Keratinocyte (primary cell): Measurements from ENCODE around the gene MAD1L1. TPM values are rescaled to one million over a fixed set of nuclear protein-coding genes. Genes with fewer than 3 reads are reported as not detected.

Experiments used
- DNase-seq: peaks from one replicate; pipeline ENCODE4 v3.0.0-alpha.2; 2011; ENCODE audit warnings: low read depth, missing footprints, low spot score
- FAIRE-seq: peaks from 2 replicates; lab custom pipeline; 2011; peaks lifted over from hg19 to GRCh38; lab: Jason Lieb, UNC
- H2AFZ ChIP-seq: 2 replicates; pipeline ENCODE4 v1.6.0; 2012; ENCODE audit warnings: low read length, control low read depth, inconsistent platforms; ENCODE audit not compliant: control insufficient read depth
- H3K27ac ChIP-seq: 2 replicates; pipeline ENCODE4 v1.5.1; 2011; ENCODE audit warnings: low read length; ENCODE audit not compliant: control insufficient read depth, insufficient read depth
- H3K27me3 ChIP-seq: 3 replicates; pipeline ENCODE4 v1.6.0; 2011; ENCODE audit warnings: low read length; ENCODE audit not compliant: control insufficient read depth, insufficient read depth; ENCODE audit errors: extremely low read depth
- H3K36me3 ChIP-seq, 2 experiments: 2 replicates in 1 of 2; 3 replicates in 1 of 2; pipeline ENCODE4 v1.5.1; 2011; ENCODE audit warnings: low read length in 2 of 2, mild to moderate bottlenecking in 1 of 2; ENCODE audit not compliant: control insufficient read depth in 2 of 2, insufficient read depth in 2 of 2; ENCODE audit errors: extremely low read depth in 1 of 2
- H3K4me1 ChIP-seq: 3 replicates; pipeline ENCODE4 v1.5.1; 2011; ENCODE audit warnings: low read length; ENCODE audit not compliant: control insufficient read depth, insufficient read depth; ENCODE audit errors: extremely low read depth
- H3K4me2 ChIP-seq: 3 replicates; pipeline ENCODE4 v1.6.0; 2011; ENCODE audit warnings: low read depth, low read length; ENCODE audit not compliant: control insufficient read depth, insufficient read depth; ENCODE audit errors: extremely low read depth
- H3K4me3 ChIP-seq, 3 experiments: fragments of 200-600 bp in 1 of 3; sonication (generic) in 1 of 3; 2 replicates in 2 of 3; 3 replicates in 1 of 3; pipeline ENCODE4 v1.5.1; 2011 to 2016; ENCODE audit warnings: low read length in 3 of 3, mild to moderate bottlenecking in 3 of 3, control low read depth in 2 of 3, inconsistent platforms in 1 of 3, low read depth in 1 of 3, mixed read lengths in 1 of 3, mixed run types in 1 of 3, moderate library complexity in 1 of 3; ENCODE audit not compliant: control insufficient read depth in 2 of 3, insufficient read depth in 2 of 3; ENCODE audit errors: extremely low read depth in 1 of 3
- H3K79me2 ChIP-seq: 2 replicates; pipeline ENCODE4 v1.6.0; 2012; ENCODE audit warnings: low read length; ENCODE audit not compliant: control insufficient read depth, insufficient read depth
- H3K9ac ChIP-seq: 3 replicates; pipeline ENCODE4 v1.6.0; 2011; ENCODE audit warnings: low read length; ENCODE audit not compliant: control insufficient read depth, insufficient read depth; ENCODE audit errors: extremely low read depth
- H3K9me1 ChIP-seq: 3 replicates; pipeline ENCODE4 v1.6.0; 2011; ENCODE audit warnings: low read length; ENCODE audit not compliant: control insufficient read depth, insufficient read depth; ENCODE audit errors: extremely low read depth
- H3K9me3 ChIP-seq: 2 replicates; pipeline ENCODE4 v1.5.1; 2012; ENCODE audit warnings: low read depth, low read length; ENCODE audit not compliant: control insufficient read depth
- H4K20me1 ChIP-seq: 3 replicates; pipeline ENCODE4 v1.6.0; 2011; ENCODE audit warnings: low read length; ENCODE audit not compliant: control insufficient read depth, insufficient read depth; ENCODE audit errors: extremely low read depth
- EZH2 ChIP-seq: IDR thresholded peaks from one replicate; pipeline ENCODE4 v1.6.1; 2012; ENCODE audit warnings: inconsistent platforms, mild to moderate bottlenecking, low read length, moderate library complexity
- dilution Hi-C: fragments of 300-500 bp; cut with MboI; formaldehyde crosslinking; loops from one replicate; pipeline ENCODE4 v1.7.0; 2020; ENCODE audit warnings: low sequenced_read_pairs; ENCODE audit not compliant: extremely low pct_ligation_motif_present
- polyA plus RNA-seq, 5 experiments: library from polyadenylated mRNA; depleted of rRNA in 3 of 5; stranded (reverse) in 3 of 5; stranded (forward) in 1 of 5; unstranded in 1 of 5; fragments of >200 nt; gene quantifications; 1 replicate in 1 of 5; 2 replicates in 3 of 5; 3 replicates in 1 of 5; pipeline versions ENCODE4 v1.2.1 to v1.2.3, GENCODE V29; 2011 to 2012; ENCODE audit warnings: missing spikeins in 2 of 5, low read depth in 1 of 5, low replicate concordance in 1 of 5
- TF ChIP-seq, protein P1 (sequence below), 3 experiments: IDR thresholded peaks in 1 of 3; conservative IDR thresholded peaks in 1 of 3; optimal IDR thresholded peaks in 1 of 3; 2 replicates in 2 of 3; 3 replicates in 1 of 3; pipeline versions ENCODE3 to v1.5.1; 2011; ENCODE audit warnings: low read length in 3 of 3, mild to moderate bottlenecking in 3 of 3, moderate library complexity in 2 of 3, control low read depth in 1 of 3, inconsistent platforms in 1 of 3; ENCODE audit not compliant: insufficient read depth in 2 of 3; ENCODE audit errors: extremely low read depth in 1 of 3

MAD1L1 gene
- polyA plus RNA-seq, 1 donor (not counting 4 experiments of a cell fraction or from before 2014, with no cell fraction given), result 18.0 TPM

DNA sequence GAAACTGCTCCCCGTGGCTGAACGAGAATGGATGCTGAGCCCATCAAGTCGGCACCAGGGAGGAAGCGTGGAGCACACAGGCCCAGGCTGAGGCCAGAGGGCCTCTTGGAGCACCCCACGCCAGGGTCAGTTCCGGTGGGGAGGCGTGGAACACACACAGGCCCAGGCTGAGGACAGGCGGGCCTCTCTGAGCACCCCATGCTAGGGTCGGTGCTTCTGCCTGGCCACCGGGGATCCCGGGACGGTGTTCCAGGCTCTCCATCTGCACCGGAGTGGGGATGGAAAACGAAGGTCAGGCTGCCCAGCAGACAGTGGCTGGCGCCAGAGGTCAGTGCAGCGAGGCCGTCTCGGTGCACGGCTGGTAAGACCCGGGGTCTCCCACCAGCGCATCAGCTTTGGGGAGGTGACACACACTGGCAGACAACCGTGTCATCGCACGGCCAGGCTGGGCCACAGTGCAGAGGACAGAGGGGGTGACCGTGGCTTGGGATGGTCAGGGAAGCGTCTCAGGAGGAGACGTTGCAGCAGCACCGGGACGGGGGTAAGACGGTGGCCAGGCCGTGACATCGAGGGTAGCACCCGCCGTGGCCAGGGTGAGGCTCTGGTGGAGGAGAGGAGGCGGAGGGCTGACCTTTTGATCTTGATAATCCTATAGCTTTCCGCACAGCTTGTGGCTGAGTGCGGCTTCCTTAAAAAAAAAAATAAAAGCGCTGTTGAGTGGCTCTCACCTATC, 358.7 kb downstream of the MAD1L1 start:
- no peaks in the 10 kb centered on the region for H3K27me3 ChIP-seq
- H3K4me3 ChIP-seq, result no peak overlapping the region
- dilution Hi-C loops, result no loop called here
- H2AFZ ChIP-seq, result no peak overlapping the region
- TF ChIP-seq, protein P1, sequence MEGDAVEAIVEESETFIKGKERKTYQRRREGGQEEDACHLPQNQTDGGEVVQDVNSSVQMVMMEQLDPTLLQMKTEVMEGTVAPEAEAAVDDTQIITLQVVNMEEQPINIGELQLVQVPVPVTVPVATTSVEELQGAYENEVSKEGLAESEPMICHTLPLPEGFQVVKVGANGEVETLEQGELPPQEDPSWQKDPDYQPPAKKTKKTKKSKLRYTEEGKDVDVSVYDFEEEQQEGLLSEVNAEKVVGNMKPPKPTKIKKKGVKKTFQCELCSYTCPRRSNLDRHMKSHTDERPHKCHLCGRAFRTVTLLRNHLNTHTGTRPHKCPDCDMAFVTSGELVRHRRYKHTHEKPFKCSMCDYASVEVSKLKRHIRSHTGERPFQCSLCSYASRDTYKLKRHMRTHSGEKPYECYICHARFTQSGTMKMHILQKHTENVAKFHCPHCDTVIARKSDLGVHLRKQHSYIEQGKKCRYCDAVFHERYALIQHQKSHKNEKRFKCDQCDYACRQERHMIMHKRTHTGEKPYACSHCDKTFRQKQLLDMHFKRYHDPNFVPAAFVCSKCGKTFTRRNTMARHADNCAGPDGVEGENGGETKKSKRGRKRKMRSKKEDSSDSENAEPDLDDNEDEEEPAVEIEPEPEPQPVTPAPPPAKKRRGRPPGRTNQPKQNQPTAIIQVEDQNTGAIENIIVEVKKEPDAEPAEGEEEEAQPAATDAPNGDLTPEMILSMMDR (optimal IDR thresholded peaks at IDR 0.05 in 1 of 3, IDR thresholded peaks at IDR 0.05 in 1 of 3, conservative IDR thresholded peaks at IDR 0.05 in 1 of 3; ENCODE audit: extremely low read depth in 1 of 3, insufficient read depth in 2 of 3, low read length in 3 of 3), result no peak
- DNase-seq, result no peak
- H3K9me3 ChIP-seq, result no peaks in the 10 kb centered on the region
- H3K36me3 ChIP-seq, result peaks cover 0 to 1% of the 10 kb centered on the region in 2 experiments
- no peaks in the 10 kb centered on the region for H3K9me1 ChIP-seq
- H3K9ac ChIP-seq, result no peak overlapping the region
- no peaks in the 10 kb centered on the region for H3K79me2 ChIP-seq
- H3K4me1 ChIP-seq, result peaks cover 2% of the 10 kb centered on the region
- no peak for FAIRE-seq
- no peaks in the 10 kb centered on the region for H4K20me1 ChIP-seq
- H3K4me2 ChIP-seq, result no peak overlapping the region
- H3K27ac ChIP-seq, result no peak overlapping the region

DNA sequence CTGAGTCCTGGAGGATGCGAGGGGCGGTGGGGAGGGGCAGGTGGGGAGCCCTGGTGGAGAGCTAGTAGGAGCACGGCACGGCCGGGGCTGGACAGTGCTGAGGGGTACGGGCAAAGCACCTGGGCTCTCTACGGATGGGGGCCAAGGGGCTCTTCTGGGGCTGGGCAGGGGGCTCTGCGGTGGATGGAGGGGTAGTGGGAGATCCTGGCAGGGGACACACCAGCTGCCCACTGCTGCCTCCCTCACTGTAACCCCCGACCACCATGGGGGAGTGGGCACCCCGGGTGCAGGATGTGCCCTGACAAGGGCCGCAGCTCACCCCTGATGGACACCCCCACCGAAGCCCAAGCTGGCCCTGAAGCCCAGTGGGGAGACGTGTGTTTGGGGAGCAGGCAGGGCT, 359.3 kb downstream of the MAD1L1 start:
- no peaks in the 10 kb centered on the region for H3K9me3 ChIP-seq
- no peak overlapping the region for H3K27ac ChIP-seq
- H3K4me3 ChIP-seq, result no peak overlapping the region
- dilution Hi-C loops, result no loop called here
- H3K9ac ChIP-seq, result no peak overlapping the region
- H3K27me3 ChIP-seq, result no peaks in the 10 kb centered on the region
- peaks cover 0 to 1% of the 10 kb centered on the region in 2 experiments for H3K36me3 ChIP-seq
- H3K4me1 ChIP-seq, result peaks cover 2% of the 10 kb centered on the region
- FAIRE-seq, result no peak
- TF ChIP-seq, protein P1 (optimal IDR thresholded peaks at IDR 0.05 in 1 of 3, IDR thresholded peaks at IDR 0.05 in 1 of 3, conservative IDR thresholded peaks at IDR 0.05 in 1 of 3; ENCODE audit: extremely low read depth in 1 of 3, insufficient read depth in 2 of 3, low read length in 3 of 3), result no peak
- TF ChIP-seq EZH2, result no peak
- no peaks in the 10 kb centered on the region for H3K9me1 ChIP-seq
- no peaks in the 10 kb centered on the region for H3K79me2 ChIP-seq
- H2AFZ ChIP-seq, result no peak overlapping the region
- no peaks in the 10 kb centered on the region for H4K20me1 ChIP-seq
- no peak for DNase-seq
- no peak overlapping the region for H3K4me2 ChIP-seq
